OCI-LY1 (cell line): ENCODE results near the gene NMT1.

Experiments used
- CTCF ChIP-seq: fragments of 200-600 bp; sonication (generic), shearing (Covaris generic); IDR thresholded peaks from 2 replicates; pipeline ENCODE4 v1.5.1; 2017; ENCODE audit warnings: mild to moderate bottlenecking, antibody characterized with exemption, low read length, moderate library complexity, mixed read lengths
- EZH2 ChIP-seq: fragments of 200-600 bp; sonication (generic), shearing (Covaris generic); IDR thresholded peaks from 2 replicates; pipeline ENCODE4 v1.8.0; 2017; ENCODE audit warnings: borderline replicate concordance, mixed run types, mild to moderate bottlenecking, antibody characterized with exemption, low read length, moderate library complexity, mixed read lengths

GRCh38 chr17:45135978-45136791 lies 75.1 kb downstream of the NMT1 start:
- TF ChIP-seq CTCF = no peak
- TF ChIP-seq EZH2 = no peak
